Liver (tissue), 3 donors: ENCODE data around the gene QRICH1.

ENCODE experiments used
- ATF3 ChIP-seq: IDR thresholded peaks from 2 replicates; pipeline ENCODE4 v1.6.1; 2016; ENCODE audit warnings: antibody characterized with exemption
- CTCF ChIP-seq: fragments of 150-350 bp; IDR thresholded peaks from 2 replicates; pipeline ENCODE4 v1.5.1; 2017; ENCODE audit warnings: improper control_type of control experiment, low read depth, low read length; ENCODE audit not compliant: missing input control
- EGR1 ChIP-seq, 2 donors: IDR thresholded peaks; 2 replicates each; pipeline ENCODE4 v1.6.1; 2016 to 2018; ENCODE audit warnings: antibody characterized with exemption in 2 of 2, low read depth in 2 of 2
- FOXA1 ChIP-seq: IDR thresholded peaks from 2 replicates; pipeline ENCODE4 v1.6.1; 2016; ENCODE audit warnings: antibody characterized with exemption
- MAX ChIP-seq: IDR thresholded peaks from 2 replicates; pipeline ENCODE4 v1.6.1; 2016; ENCODE audit warnings: antibody characterized with exemption
- RAD21 ChIP-seq, 2 donors: IDR thresholded peaks; 2 replicates each; pipeline ENCODE4 v1.6.1; 2016; ENCODE audit warnings: antibody characterized with exemption in 2 of 2, mild to moderate bottlenecking in 2 of 2
- TAF1 ChIP-seq: conservative IDR thresholded peaks from 2 replicates; pipeline ENCODE4 v1.6.1; 2016; ENCODE audit warnings: antibody characterized with exemption, mild to moderate bottlenecking
- YY1 ChIP-seq: IDR thresholded peaks from 2 replicates; pipeline ENCODE4 v1.6.1; 2016; ENCODE audit warnings: antibody characterized with exemption, mild to moderate bottlenecking
- TF ChIP-seq, protein P1 (sequence below): IDR thresholded peaks from 2 replicates; pipeline ENCODE4 v1.6.1; 2016; ENCODE audit warnings: antibody characterized with exemption
- donor health status: healthy.
- donor health status: healthy.

- TF ChIP-seq CTCF, result no peak
- peak; percentile 73 for TF ChIP-seq ATF3
- TF ChIP-seq TAF1, result no peak
- peak; percentile 51 for TF ChIP-seq MAX
- TF ChIP-seq, protein P1, sequence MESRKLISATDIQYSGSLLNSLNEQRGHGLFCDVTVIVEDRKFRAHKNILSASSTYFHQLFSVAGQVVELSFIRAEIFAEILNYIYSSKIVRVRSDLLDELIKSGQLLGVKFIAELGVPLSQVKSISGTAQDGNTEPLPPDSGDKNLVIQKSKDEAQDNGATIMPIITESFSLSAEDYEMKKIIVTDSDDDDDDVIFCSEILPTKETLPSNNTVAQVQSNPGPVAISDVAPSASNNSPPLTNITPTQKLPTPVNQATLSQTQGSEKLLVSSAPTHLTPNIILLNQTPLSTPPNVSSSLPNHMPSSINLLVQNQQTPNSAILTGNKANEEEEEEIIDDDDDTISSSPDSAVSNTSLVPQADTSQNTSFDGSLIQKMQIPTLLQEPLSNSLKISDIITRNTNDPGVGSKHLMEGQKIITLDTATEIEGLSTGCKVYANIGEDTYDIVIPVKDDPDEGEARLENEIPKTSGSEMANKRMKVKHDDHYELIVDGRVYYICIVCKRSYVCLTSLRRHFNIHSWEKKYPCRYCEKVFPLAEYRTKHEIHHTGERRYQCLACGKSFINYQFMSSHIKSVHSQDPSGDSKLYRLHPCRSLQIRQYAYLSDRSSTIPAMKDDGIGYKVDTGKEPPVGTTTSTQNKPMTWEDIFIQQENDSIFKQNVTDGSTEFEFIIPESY, result no peak
- peak; percentile 83 for TF ChIP-seq YY1
- peak; percentile 30 to 52 for TF ChIP-seq RAD21 (IDR thresholded peaks at IDR 0.05)
- TF ChIP-seq EGR1 (IDR thresholded peaks at IDR 0.05; ENCODE audit: low read depth in 2 of 2), result peak; percentile 81 to 97
- TF ChIP-seq FOXA1, result no peak
Measured at GRCh38 chr3:49028673-49029562, 65.0 kb downstream of the QRICH1 start, which contains the start of gene IMPDH2.
